Measurements from ENCODE around the gene FLVCR2.

GRCh38 chr14:75630695-75631452, 52.5 kb downstream of the FLVCR2 start:
- no peak for TF ChIP-seq POLR2AphosphoS5 (IDR thresholded peaks at IDR 0.05; ENCODE audit: low read depth, low read length)
- TF ChIP-seq TAF1 (IDR thresholded peaks at IDR 0.05; ENCODE audit: borderline replicate concordance, insufficient read depth, low read length): no peak
- no peak for TF ChIP-seq SIN3A (IDR thresholded peaks at IDR 0.05; ENCODE audit: borderline replicate concordance, insufficient read depth, low read length)
- TF ChIP-seq, protein P1, sequence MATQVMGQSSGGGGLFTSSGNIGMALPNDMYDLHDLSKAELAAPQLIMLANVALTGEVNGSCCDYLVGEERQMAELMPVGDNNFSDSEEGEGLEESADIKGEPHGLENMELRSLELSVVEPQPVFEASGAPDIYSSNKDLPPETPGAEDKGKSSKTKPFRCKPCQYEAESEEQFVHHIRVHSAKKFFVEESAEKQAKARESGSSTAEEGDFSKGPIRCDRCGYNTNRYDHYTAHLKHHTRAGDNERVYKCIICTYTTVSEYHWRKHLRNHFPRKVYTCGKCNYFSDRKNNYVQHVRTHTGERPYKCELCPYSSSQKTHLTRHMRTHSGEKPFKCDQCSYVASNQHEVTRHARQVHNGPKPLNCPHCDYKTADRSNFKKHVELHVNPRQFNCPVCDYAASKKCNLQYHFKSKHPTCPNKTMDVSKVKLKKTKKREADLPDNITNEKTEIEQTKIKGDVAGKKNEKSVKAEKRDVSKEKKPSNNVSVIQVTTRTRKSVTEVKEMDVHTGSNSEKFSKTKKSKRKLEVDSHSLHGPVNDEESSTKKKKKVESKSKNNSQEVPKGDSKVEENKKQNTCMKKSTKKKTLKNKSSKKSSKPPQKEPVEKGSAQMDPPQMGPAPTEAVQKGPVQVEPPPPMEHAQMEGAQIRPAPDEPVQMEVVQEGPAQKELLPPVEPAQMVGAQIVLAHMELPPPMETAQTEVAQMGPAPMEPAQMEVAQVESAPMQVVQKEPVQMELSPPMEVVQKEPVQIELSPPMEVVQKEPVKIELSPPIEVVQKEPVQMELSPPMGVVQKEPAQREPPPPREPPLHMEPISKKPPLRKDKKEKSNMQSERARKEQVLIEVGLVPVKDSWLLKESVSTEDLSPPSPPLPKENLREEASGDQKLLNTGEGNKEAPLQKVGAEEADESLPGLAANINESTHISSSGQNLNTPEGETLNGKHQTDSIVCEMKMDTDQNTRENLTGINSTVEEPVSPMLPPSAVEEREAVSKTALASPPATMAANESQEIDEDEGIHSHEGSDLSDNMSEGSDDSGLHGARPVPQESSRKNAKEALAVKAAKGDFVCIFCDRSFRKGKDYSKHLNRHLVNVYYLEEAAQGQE (IDR thresholded peaks at IDR 0.05; ENCODE audit: insufficient read depth in 1 of 2, low read depth in 2 of 2, low read length in 2 of 2): no peak

All from PFSK-1 (cell line).